ENCODE measurements around the gene MX1. TPM values are rescaled to one million over a fixed set of nuclear protein-coding genes. Genes with fewer than 3 reads are reported as not detected.

MX1 gene
- total and polyA plus RNA-seq, 2 of the 13 experiments (the other 11 are each of a cell fraction or from before 2014, with no cell fraction given) = 2.6 to 5.8 TPM

DNA sequence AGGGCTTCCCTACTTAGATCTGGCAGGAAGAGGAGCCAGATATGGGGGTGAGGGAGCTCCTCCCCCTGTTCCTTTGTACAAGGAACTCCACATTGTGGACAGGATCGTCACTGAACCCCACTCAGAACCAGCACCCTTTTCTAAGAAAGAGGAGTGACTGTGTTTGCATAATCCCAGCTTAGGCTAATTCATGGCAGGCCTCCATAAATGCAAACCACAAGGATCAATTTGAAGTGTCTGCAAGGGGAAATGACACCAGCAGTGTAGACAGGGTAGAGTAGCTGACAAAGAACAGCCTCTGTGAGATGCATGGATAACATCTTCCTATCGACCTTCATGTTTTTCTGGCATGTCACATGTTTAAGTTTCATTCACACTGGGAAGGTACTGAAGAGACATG, 11.7 kb downstream of the MX1 start (continued):
- TF ChIP-seq, protein P1, sequence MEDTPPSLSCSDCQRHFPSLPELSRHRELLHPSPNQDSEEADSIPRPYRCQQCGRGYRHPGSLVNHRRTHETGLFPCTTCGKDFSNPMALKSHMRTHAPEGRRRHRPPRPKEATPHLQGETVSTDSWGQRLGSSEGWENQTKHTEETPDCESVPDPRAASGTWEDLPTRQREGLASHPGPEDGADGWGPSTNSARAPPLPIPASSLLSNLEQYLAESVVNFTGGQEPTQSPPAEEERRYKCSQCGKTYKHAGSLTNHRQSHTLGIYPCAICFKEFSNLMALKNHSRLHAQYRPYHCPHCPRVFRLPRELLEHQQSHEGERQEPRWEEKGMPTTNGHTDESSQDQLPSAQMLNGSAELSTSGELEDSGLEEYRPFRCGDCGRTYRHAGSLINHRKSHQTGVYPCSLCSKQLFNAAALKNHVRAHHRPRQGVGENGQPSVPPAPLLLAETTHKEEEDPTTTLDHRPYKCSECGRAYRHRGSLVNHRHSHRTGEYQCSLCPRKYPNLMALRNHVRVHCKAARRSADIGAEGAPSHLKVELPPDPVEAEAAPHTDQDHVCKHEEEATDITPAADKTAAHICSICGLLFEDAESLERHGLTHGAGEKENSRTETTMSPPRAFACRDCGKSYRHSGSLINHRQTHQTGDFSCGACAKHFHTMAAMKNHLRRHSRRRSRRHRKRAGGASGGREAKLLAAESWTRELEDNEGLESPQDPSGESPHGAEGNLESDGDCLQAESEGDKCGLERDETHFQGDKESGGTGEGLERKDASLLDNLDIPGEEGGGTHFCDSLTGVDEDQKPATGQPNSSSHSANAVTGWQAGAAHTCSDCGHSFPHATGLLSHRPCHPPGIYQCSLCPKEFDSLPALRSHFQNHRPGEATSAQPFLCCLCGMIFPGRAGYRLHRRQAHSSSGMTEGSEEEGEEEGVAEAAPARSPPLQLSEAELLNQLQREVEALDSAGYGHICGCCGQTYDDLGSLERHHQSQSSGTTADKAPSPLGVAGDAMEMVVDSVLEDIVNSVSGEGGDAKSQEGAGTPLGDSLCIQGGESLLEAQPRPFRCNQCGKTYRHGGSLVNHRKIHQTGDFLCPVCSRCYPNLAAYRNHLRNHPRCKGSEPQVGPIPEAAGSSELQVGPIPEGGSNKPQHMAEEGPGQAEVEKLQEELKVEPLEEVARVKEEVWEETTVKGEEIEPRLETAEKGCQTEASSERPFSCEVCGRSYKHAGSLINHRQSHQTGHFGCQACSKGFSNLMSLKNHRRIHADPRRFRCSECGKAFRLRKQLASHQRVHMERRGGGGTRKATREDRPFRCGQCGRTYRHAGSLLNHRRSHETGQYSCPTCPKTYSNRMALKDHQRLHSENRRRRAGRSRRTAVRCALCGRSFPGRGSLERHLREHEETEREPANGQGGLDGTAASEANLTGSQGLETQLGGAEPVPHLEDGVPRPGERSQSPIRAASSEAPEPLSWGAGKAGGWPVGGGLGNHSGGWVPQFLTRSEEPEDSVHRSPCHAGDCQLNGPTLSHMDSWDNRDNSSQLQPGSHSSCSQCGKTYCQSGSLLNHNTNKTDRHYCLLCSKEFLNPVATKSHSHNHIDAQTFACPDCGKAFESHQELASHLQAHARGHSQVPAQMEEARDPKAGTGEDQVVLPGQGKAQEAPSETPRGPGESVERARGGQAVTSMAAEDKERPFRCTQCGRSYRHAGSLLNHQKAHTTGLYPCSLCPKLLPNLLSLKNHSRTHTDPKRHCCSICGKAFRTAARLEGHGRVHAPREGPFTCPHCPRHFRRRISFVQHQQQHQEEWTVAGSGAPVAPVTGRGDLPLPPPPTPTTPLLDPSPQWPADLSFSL (CRISPR knock-in tag; IDR thresholded peaks at IDR 0.05) = no peak
- TF ChIP-seq, protein P2, sequence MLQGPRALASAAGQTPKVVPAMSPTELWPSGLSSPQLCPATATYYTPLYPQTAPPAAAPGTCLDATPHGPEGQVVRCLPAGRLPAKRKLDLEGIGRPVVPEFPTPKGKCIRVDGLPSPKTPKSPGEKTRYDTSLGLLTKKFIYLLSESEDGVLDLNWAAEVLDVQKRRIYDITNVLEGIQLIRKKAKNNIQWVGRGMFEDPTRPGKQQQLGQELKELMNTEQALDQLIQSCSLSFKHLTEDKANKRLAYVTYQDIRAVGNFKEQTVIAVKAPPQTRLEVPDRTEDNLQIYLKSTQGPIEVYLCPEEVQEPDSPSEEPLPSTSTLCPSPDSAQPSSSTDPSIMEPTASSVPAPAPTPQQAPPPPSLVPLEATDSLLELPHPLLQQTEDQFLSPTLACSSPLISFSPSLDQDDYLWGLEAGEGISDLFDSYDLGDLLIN (CRISPR knock-in tag; IDR thresholded peaks at IDR 0.05; ENCODE audit: borderline replicate concordance) = no peak
- TF ChIP-seq ATF7 (IDR thresholded peaks at IDR 0.05) (no peak), ATF7 (CRISPR knock-in tag; IDR thresholded peaks at IDR 0.05) (no peak), ZNF672 (CRISPR knock-in tag; IDR thresholded peaks at IDR 0.05) (no peak), GLI4 (CRISPR knock-in tag; IDR thresholded peaks at IDR 0.05; ENCODE audit: borderline replicate concordance) (no peak), NFYC (CRISPR knock-in tag; IDR thresholded peaks at IDR 0.05) (no peak), ZNF124 (CRISPR knock-in tag; IDR thresholded peaks at IDR 0.05) (no peak), MBD4 (IDR thresholded peaks at IDR 0.05; ENCODE audit: borderline replicate concordance, low read length) (no peak)
- TF ChIP-seq, protein P3, sequence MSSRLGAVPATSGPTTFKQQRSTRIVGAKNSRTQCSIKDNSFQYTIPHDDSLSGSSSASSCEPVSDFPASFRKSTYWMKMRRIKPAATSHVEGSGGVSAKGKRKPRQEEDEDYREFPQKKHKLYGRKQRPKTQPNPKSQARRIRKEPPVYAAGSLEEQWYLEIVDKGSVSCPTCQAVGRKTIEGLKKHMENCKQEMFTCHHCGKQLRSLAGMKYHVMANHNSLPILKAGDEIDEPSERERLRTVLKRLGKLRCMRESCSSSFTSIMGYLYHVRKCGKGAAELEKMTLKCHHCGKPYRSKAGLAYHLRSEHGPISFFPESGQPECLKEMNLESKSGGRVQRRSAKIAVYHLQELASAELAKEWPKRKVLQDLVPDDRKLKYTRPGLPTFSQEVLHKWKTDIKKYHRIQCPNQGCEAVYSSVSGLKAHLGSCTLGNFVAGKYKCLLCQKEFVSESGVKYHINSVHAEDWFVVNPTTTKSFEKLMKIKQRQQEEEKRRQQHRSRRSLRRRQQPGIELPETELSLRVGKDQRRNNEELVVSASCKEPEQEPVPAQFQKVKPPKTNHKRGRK (CRISPR knock-in tag; IDR thresholded peaks at IDR 0.05) = no peak
- TF ChIP-seq, protein P4, sequence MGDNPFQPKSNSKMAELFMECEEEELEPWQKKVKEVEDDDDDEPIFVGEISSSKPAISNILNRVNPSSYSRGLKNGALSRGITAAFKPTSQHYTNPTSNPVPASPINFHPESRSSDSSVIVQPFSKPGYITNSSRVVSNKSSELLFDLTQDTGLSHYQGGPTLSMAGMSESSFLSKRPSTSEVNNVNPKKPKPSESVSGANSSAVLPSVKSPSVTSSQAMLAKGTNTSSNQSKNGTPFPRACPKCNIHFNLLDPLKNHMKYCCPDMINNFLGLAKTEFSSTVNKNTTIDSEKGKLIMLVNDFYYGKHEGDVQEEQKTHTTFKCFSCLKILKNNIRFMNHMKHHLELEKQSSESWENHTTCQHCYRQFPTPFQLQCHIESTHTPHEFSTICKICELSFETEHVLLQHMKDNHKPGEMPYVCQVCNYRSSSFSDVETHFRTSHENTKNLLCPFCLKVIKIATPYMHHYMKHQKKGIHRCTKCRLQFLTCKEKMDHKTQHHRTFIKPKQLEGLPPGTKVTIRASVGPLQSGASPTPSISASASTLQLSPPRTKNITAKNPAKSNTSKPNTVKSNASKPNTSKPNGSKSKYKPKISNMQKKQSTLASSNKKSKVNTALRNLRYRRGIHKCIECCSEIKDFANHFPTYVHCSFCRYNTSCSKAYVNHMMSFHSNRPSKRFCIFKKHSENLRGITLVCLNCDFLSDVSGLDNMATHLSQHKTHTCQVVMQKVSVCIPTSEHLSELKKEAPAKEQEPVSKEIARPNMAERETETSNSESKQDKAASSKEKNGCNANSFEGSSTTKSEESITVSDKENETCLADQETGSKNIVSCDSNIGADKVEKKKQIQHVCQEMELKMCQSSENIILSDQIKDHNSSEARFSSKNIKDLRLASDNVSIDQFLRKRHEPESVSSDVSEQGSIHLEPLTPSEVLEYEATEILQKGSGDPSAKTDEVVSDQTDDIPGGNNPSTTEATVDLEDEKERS (CRISPR knock-in tag; IDR thresholded peaks at IDR 0.05) = no peak

Data from HepG2 (cell line).